ENCODE results near the gene NUP98. TPM values are rescaled to one million over a fixed set of nuclear protein-coding genes. Genes with fewer than 3 reads are reported as not detected.
"Not testable (repeated sequence)": the region's sequence is repeated elsewhere in the genome, so short reads cannot be mapped to it uniquely, and the experiment has no call there.

The NUP98 gene
- polyA plus RNA-seq, 1 of the 3 experiments (the other 2 are of a cell fraction): 56.4 TPM

- Histone ChIP-seq H2AFZ (ENCODE audit: low read depth) (no peak overlapping the region), H3K79me2 (ENCODE audit: insufficient read depth) (peaks cover 12% of the 10 kb centered on the region), H3K27ac (ENCODE audit: low read depth in 2 of 2, low read length in 1 of 2) (no peak overlapping the region), H3K9me2 (no peaks in the 10 kb centered on the region), H3K9ac (no peak overlapping the region), H3K4me1 (ENCODE audit: control insufficient read depth in 1 of 2, insufficient read depth in 2 of 2, low read depth in 1 of 2, low read length in 1 of 2) (no peaks in the 10 kb centered on the region), H3F3A (replicated peaks; ENCODE audit: insufficient read depth) (peaks cover 3% of the 10 kb centered on the region), H4K20me1 (ENCODE audit: insufficient read depth) (no peaks in the 10 kb centered on the region), H3K9me3 (no peaks in the 10 kb centered on the region), H3K4me3 (ENCODE audit: low read depth in 2 of 2, low read length in 1 of 2) (no peak overlapping the region), H3K4me2 (no peak overlapping the region), H3K36me3 (replicated peaks in 1 of 2; ENCODE audit: control insufficient read depth in 1 of 2, insufficient read depth in 2 of 2, low read length in 1 of 2) (peaks cover 56 to 97% of the 10 kb centered on the region in 2 experiments), H3K27me3 (ENCODE audit: insufficient read depth) (no peaks in the 10 kb centered on the region)
- TF ChIP-seq EP300 (IDR thresholded peaks at IDR 0.05; ENCODE audit: borderline replicate concordance in 1 of 2, low read depth in 1 of 2, low read length in 1 of 2) (no peak), USF1 (IDR thresholded peaks at IDR 0.05; ENCODE audit: borderline replicate concordance, low read depth) (no peak), MXI1 (IDR thresholded peaks at IDR 0.05; ENCODE audit: low read depth, low read length) (no peak), PBX3 (IDR thresholded peaks at IDR 0.05) (no peak), REST (IDR thresholded peaks at IDR 0.05; ENCODE audit: low read depth, low read length) (no peak), RFX5 (IDR thresholded peaks at IDR 0.05; ENCODE audit: low read length) (no peak), FOXM1 (IDR thresholded peaks at IDR 0.05; ENCODE audit: low read depth) (no peak), EZH2phosphoT487 (IDR thresholded peaks at IDR 0.05; ENCODE audit: borderline replicate concordance, low read depth) (no peak), GABPA (IDR thresholded peaks at IDR 0.05; ENCODE audit: low read depth) (no peak), MEF2A (IDR thresholded peaks at IDR 0.05; ENCODE audit: borderline replicate concordance, low read depth) (no peak)
- DNase-seq: no peak
- ChIA-PET CTCF (no interaction called here), POLR2A (no interaction called here)
- WGBS (ENCODE audit: low lambda C conversion rate): 95% methylated on average over 3 of the region's 3 CpGs
Measured at GRCh38 chr11:3767536-3767935, 29.8 kb downstream of the NUP98 start.

- H3K79me2 ChIP-seq (ENCODE audit: insufficient read depth); H3K9ac ChIP-seq; H3K27me3 ChIP-seq (ENCODE audit: insufficient read depth); DNase-seq; H3F3A ChIP-seq (replicated peaks; ENCODE audit: insufficient read depth); H3K4me1 ChIP-seq (ENCODE audit: control insufficient read depth in 1 of 2, insufficient read depth in 2 of 2, low read depth in 1 of 2, low read length in 1 of 2); CTCF ChIA-PET; H3K9me2 ChIP-seq; H3K27ac ChIP-seq (ENCODE audit: low read depth in 2 of 2, low read length in 1 of 2); H4K20me1 ChIP-seq (ENCODE audit: insufficient read depth); POLR2A ChIA-PET; H3K4me2 ChIP-seq; H2AFZ ChIP-seq (ENCODE audit: low read depth); H3K4me3 ChIP-seq (ENCODE audit: low read depth in 2 of 2, low read length in 1 of 2); H3K9me3 ChIP-seq: not testable (repeated sequence)
- peaks cover 58 to 97% of the 10 kb centered on the region in 2 experiments for H3K36me3 ChIP-seq (replicated peaks in 1 of 2; ENCODE audit: control insufficient read depth in 1 of 2, insufficient read depth in 2 of 2, low read length in 1 of 2)
- 93% methylated on average over 9 of the region's 9 CpGs for WGBS (ENCODE audit: low lambda C conversion rate)
Measured at GRCh38 chr11:3766836-3767235, 30.5 kb downstream of the NUP98 start.

All from SK-N-SH (cell line).